Heart left ventricle (tissue), 13 donors: ENCODE data around the gene NHLRC2.

Experiments used
- POLR2A ChIP-seq, 2 donors: fragments of 450-650 bp; IDR thresholded peaks; one replicate each; pipeline ENCODE4 v1.6.1; 2017; ENCODE audit warnings: antibody characterized with exemption in 2 of 2, mild to moderate bottlenecking in 2 of 2, moderate library complexity in 2 of 2
- TF ChIP-seq, protein P1 (sequence below), 12 donors: fragments of 200-600 bp; sonication (generic) in 4 of 12; IDR thresholded peaks; one replicate each; pipeline versions ENCODE4 v1.5.0 to v1.8.0; 2018 to 2022; ENCODE audit warnings: antibody characterized with exemption in 12 of 12, mild to moderate bottlenecking in 5 of 12
- donor health status: ischemic (EF 13 %, LVEDD 7.1; RV severe dilation, severe dysfunction).
- donor health status: DM: no; HTN: yes; CAD: no.
- donor health status: DM: no; HTN: no; CAD: no.
- donor health status: ischemic (EF 25% LVEDD 6.9; RV normal size, moderate dysfunction).
- donor health status: ischemic (EF 25% LVEDD 5.7; RV mildly dilated, moderate dysfunction).
- donor health status: ischemic (EF 35%, LVEDD 5.7; RV mildly dilated, moderate dysfunction).
- donor health status: nonischemic (EF 11% LVEDD 7.7; RV severe dilation, severe dysfunction).
- donor health status: DM: yes; HTN: yes; CAD: no.
- donor health status: PGD.
- donor health status: ischemic (EF 29% LVEDD 5.4; RV normal size, mild dysfunction).
- donor health status: nonischemic (EF 23%, LVEDD 6.1; RV moderate dilation, normal function).

DNA sequence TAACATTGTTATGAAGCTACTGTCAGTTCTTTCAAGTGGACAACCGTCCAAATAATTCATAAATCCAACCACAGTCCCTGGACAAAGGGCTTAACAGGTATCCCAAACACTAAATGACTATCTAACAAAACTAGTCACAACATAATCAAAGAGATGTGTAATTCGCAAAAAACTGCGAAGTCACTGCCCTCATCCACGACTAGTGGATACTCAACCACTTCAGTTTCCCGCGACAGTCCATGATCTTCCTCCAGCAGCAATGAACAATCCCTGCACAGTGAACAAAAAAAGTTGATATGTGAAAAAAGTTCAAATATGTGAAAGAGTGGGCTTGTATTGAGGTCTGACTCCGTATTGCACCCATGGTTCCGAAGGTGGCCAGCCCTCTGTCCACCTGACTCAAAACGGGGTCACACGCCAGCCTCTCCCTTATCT lies 866 bp upstream of the NHLRC2 start:
- TF ChIP-seq, protein P1, sequence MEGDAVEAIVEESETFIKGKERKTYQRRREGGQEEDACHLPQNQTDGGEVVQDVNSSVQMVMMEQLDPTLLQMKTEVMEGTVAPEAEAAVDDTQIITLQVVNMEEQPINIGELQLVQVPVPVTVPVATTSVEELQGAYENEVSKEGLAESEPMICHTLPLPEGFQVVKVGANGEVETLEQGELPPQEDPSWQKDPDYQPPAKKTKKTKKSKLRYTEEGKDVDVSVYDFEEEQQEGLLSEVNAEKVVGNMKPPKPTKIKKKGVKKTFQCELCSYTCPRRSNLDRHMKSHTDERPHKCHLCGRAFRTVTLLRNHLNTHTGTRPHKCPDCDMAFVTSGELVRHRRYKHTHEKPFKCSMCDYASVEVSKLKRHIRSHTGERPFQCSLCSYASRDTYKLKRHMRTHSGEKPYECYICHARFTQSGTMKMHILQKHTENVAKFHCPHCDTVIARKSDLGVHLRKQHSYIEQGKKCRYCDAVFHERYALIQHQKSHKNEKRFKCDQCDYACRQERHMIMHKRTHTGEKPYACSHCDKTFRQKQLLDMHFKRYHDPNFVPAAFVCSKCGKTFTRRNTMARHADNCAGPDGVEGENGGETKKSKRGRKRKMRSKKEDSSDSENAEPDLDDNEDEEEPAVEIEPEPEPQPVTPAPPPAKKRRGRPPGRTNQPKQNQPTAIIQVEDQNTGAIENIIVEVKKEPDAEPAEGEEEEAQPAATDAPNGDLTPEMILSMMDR (IDR thresholded peaks at IDR 0.05) = no peak
- TF ChIP-seq POLR2A (IDR thresholded peaks at IDR 0.05) = no peak
